K562 (cell line): ENCODE results near the gene ASB6. TPM values are rescaled to one million over a fixed set of nuclear protein-coding genes. Genes with fewer than 3 reads are reported as not detected.

ENCODE experiments used
- ASH1L ChIP-seq: fragments of 450-650 bp; IDR thresholded peaks from 2 replicates; pipeline ENCODE4 v1.6.1; 2018; ENCODE audit warnings: borderline replicate concordance, mild to moderate bottlenecking, low read depth; ENCODE audit not compliant: partially characterized antibody
- ATF2 ChIP-seq: sonication (generic); formaldehyde crosslinking; IDR thresholded peaks from 2 replicates; pipeline ENCODE4 v1.8.1; 2022; ENCODE audit warnings: missing genetic modification reagents
- CCNT2 ChIP-seq: IDR thresholded peaks from 2 replicates; pipeline ENCODE4 v1.6.1; 2011; ENCODE audit warnings: borderline replicate concordance, low read depth, mild to moderate bottlenecking, moderate library complexity, mixed read lengths, low read length; ENCODE audit not compliant: insufficient read length; ENCODE audit errors: extremely low read depth
- COPS2 ChIP-seq: fragments of 450-650 bp; conservative IDR thresholded peaks from 2 replicates; pipeline ENCODE4 v1.6.1; 2016; ENCODE audit warnings: mild to moderate bottlenecking, moderate library complexity
- ELF2 ChIP-seq: fragments of 250-450 bp; sonication (Bioruptor Pico); IDR thresholded peaks from 2 replicates; pipeline ENCODE4 v1.5.0; 2021; ENCODE audit warnings: mild to moderate bottlenecking
- ELF4 ChIP-seq: fragments of 450-650 bp; formaldehyde crosslinking; IDR thresholded peaks from 2 replicates; pipeline ENCODE4 v1.4.0; 2022; ENCODE audit warnings: missing genetic modification characterization
- HIVEP1 ChIP-seq: fragments of 250-450 bp; sonication (Bioruptor Pico); IDR thresholded peaks from 2 replicates; pipeline ENCODE4 v1.4.0; 2020; ENCODE audit warnings: mild to moderate bottlenecking
- HLTF ChIP-seq: fragments of 450-650 bp; IDR thresholded peaks from 2 replicates; pipeline ENCODE4 v1.6.1; 2016
- IFI16 ChIP-seq: fragments of 250-450 bp; sonication (Bioruptor Pico); IDR thresholded peaks from 2 replicates; pipeline ENCODE4 v2.1.2; 2022; ENCODE audit warnings: mild to moderate bottlenecking, inconsistent platforms
- NCOA4 ChIP-seq: fragments of 450-650 bp; IDR thresholded peaks from 2 replicates; pipeline ENCODE4 v1.6.1; 2018; ENCODE audit warnings: mild to moderate bottlenecking; ENCODE audit not compliant: partially characterized antibody
- NR2C2 ChIP-seq, 2 experiments: fragments of 200-800 bp in 1 of 2; sonication (Bioruptor generic) in 1 of 2; sonication (generic) in 1 of 2; formaldehyde crosslinking in 1 of 2; IDR thresholded peaks; 2 replicates each; pipeline versions ENCODE4 v1.6.1 to v1.8.0; 2016 to 2022; ENCODE audit warnings: mild to moderate bottlenecking in 1 of 2, missing compliant biosample characterization in 1 of 2, missing genetic modification characterization in 1 of 2, missing genetic modification reagents in 1 of 2
- NR2F6 ChIP-seq: fragments of 450-650 bp; formaldehyde crosslinking; IDR thresholded peaks from 2 replicates; pipeline ENCODE4 v1.4.0; 2020; ENCODE audit warnings: mild to moderate bottlenecking
- PRMT5 ChIP-seq: sonication (generic); formaldehyde crosslinking; IDR thresholded peaks from 2 replicates; pipeline ENCODE4 v1.5.0; 2020; ENCODE audit warnings: missing genetic modification reagents
- PTTG1 ChIP-seq: fragments of 450-650 bp; IDR thresholded peaks from 2 replicates; pipeline ENCODE4 v1.6.1; 2016; ENCODE audit warnings: low read depth, mild to moderate bottlenecking, missing genetic modification characterization, missing compliant biosample characterization
- RBM22 ChIP-seq: fragments of 200-400 bp; formaldehyde crosslinking; IDR thresholded peaks from 2 replicates; pipeline ENCODE4 v1.6.1; 2018; ENCODE audit warnings: low read length, low read depth; ENCODE audit not compliant: poor library complexity, severe bottlenecking
- ZBTB17 ChIP-seq: fragments of 450-650 bp; formaldehyde crosslinking; IDR thresholded peaks from 2 replicates; pipeline ENCODE4 v1.4.0; 2020; ENCODE audit warnings: mild to moderate bottlenecking
- ZKSCAN1 ChIP-seq: fragments of 150-350 bp; IDR thresholded peaks from 2 replicates; pipeline ENCODE4 v1.6.1; 2016; ENCODE audit warnings: low read depth, low read length
- ZKSCAN3 ChIP-seq: fragments of 250-450 bp; sonication (Bioruptor Pico); IDR thresholded peaks from 2 replicates; pipeline ENCODE4 v1.4.0; 2020
- ZNF146 ChIP-seq: IDR thresholded peaks from one replicate; pipeline ENCODE4 v1.6.1; 2018; ENCODE audit warnings: missing compliant biosample characterization; ENCODE audit not compliant: unreplicated experiment
- ZNF197 ChIP-seq: fragments of 200-800 bp; sonication (Bioruptor generic); IDR thresholded peaks from 2 replicates; pipeline ENCODE4 v1.6.1; 2016; ENCODE audit warnings: low read depth, missing genetic modification characterization, missing compliant biosample characterization
- ZNF436 ChIP-seq: fragments of 250-450, 450-650 bp; sonication (Bioruptor Pico); formaldehyde crosslinking; IDR thresholded peaks from 2 replicates; pipeline ENCODE4 v1.7.0; 2020; ENCODE audit warnings: mild to moderate bottlenecking
- ZNF696 ChIP-seq: fragments of 250-450 bp; sonication (Bioruptor Pico); conservative IDR thresholded peaks from 2 replicates; pipeline ENCODE4 v1.4.0; 2020; ENCODE audit warnings: mild to moderate bottlenecking, moderate library complexity
- ZSCAN29 ChIP-seq: fragments of 450-650 bp; IDR thresholded peaks from 2 replicates; pipeline ENCODE4 v1.6.1; 2017
- polyA plus RNA-seq, 8 experiments: library from polyadenylated mRNA; depleted of rRNA in 4 of 8; stranded (reverse) in 5 of 8; unstranded in 3 of 8; fragments of >200 nt; fragmentation: Nextera tagmentation in 2 of 8; fragmentation: Illumina TruSeq in 1 of 8; extraction: Ambion mirVana in 2 of 8; extraction: Trizol in 1 of 8; gene quantifications; 2 replicates each; pipeline versions ENCODE4 v1.2.1 to v1.2.3, GENCODE V29; 2011 to 2014; ENCODE audit warnings: inconsistent platforms in 1 of 8, missing spikeins in 1 of 8
- total RNA-seq, 7 experiments: library from RNA; depleted of rRNA in 6 of 7; stranded (reverse); fragments of >200 nt in 6 of 7; fragmentation: Illumina TruSeq in 2 of 7; extraction: Trizol in 2 of 7; gene quantifications; 2 replicates each; pipeline versions ENCODE4 v1.2.1 to v1.2.3, GENCODE V29; 2011 to 2021; ENCODE audit warnings: low replicate concordance in 1 of 7
- TF ChIP-seq, protein P1 (sequence below): fragments of 450-650 bp; IDR thresholded peaks from 2 replicates; pipeline ENCODE4 v1.7.0; 2016; ENCODE audit warnings: borderline replicate concordance
- TF ChIP-seq, protein P2 (sequence below): fragments of 450-650 bp; IDR thresholded peaks from 2 replicates; pipeline ENCODE4 v1.6.1; 2016; ENCODE audit warnings: antibody characterized with exemption
- TF ChIP-seq, protein P3 (sequence below): sonication (generic); formaldehyde crosslinking; IDR thresholded peaks from 2 replicates; pipeline ENCODE4 v1.8.0; 2022; ENCODE audit warnings: mild to moderate bottlenecking, missing genetic modification reagents

ASB6 gene
- total and polyA plus RNA-seq, 9 of the 15 experiments (the other 6 are each of a cell fraction or from before 2014, with no cell fraction given) = 0.92 to 17.8 (median 11.3) TPM

DNA sequence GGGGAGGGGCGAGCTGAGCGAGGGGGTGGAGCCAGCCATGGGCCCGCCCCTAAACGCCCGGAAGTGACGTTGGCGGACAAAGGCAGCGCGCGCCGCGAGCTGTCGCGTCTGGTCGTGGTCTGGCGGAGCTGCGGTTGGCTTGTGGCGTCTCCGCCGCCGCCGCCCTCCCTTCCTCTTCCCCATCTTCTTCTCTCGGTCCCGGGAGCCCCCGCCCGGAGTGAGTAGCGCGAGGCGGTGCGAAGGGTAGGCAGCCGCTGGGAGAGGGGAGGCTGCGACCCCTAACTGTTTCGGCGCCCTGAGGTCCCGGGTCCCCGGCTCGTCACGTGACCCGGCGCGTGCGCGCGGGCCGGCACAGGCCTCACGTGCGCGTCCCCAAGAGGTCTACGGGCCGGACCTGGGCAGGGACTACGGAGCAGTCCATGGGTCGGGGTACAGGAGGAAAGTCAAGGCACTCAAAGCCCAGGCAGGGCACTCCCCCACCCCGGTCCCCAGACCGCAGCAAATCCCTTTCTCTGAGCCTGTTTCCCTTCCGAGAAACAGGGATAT is 15.8 kb downstream of the ASB6 start, which contains the start of gene NTMT1 (continued):
- TF ChIP-seq, protein P1, sequence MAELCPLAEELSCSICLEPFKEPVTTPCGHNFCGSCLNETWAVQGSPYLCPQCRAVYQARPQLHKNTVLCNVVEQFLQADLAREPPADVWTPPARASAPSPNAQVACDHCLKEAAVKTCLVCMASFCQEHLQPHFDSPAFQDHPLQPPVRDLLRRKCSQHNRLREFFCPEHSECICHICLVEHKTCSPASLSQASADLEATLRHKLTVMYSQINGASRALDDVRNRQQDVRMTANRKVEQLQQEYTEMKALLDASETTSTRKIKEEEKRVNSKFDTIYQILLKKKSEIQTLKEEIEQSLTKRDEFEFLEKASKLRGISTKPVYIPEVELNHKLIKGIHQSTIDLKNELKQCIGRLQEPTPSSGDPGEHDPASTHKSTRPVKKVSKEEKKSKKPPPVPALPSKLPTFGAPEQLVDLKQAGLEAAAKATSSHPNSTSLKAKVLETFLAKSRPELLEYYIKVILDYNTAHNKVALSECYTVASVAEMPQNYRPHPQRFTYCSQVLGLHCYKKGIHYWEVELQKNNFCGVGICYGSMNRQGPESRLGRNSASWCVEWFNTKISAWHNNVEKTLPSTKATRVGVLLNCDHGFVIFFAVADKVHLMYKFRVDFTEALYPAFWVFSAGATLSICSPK = no peak
- TF ChIP-seq CCNT2 = peak; percentile 44
- TF ChIP-seq ZNF696 = no peak
- TF ChIP-seq, protein P2, sequence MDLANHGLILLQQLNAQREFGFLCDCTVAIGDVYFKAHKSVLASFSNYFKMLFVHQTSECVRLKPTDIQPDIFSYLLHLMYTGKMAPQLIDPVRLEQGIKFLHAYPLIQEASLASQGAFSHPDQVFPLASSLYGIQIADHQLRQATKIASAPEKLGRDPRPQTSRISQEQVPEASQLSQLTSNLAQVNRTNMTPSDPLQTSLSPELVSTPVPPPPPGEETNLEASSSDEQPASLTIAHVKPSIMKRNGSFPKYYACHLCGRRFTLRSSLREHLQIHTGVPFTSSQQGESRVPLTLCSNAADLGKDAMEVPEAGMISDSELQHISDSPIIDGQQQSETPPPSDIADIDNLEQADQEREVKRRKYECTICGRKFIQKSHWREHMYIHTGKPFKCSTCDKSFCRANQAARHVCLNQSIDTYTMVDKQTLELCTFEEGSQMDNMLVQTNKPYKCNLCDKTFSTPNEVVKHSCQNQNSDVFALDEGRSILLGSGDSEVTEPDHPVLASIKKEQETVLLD = no peak
- TF ChIP-seq IFI16 (CRISPR knock-in tag) = no peak
- no peak for TF ChIP-seq PTTG1 (tag)
- TF ChIP-seq NR2C2 (CRISPR knock-in tag; IDR thresholded peaks at IDR 0.05) = no peak
- TF ChIP-seq NR2C2 (tag; IDR thresholded peaks at IDR 0.05) = peak; percentile 57; the same call in 1 of the 2 replicates
- TF ChIP-seq ZNF436 (CRISPR knock-in tag) = no peak
- peak; percentile 68; the same call in 1 of the 2 replicates for TF ChIP-seq HIVEP1 (CRISPR knock-in tag)
- TF ChIP-seq ZNF197 = no peak
- TF ChIP-seq, protein P3, sequence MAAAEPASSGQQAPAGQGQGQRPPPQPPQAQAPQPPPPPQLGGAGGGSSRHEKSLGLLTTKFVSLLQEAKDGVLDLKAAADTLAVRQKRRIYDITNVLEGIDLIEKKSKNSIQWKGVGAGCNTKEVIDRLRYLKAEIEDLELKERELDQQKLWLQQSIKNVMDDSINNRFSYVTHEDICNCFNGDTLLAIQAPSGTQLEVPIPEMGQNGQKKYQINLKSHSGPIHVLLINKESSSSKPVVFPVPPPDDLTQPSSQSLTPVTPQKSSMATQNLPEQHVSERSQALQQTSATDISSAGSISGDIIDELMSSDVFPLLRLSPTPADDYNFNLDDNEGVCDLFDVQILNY = no peak
- no peak for TF ChIP-seq COPS2
- no peak for TF ChIP-seq PRMT5 (CRISPR knock-in tag)
- no peak for TF ChIP-seq ELF4
- no peak for TF ChIP-seq ELF2 (CRISPR knock-in tag)
- no peak for TF ChIP-seq NR2F6 (CRISPR knock-in tag)
- no peak for TF ChIP-seq ZNF146 (CRISPR knock-in tag)
- TF ChIP-seq HLTF = no peak
- TF ChIP-seq ZSCAN29 = 0 out of 2 replicates have a peak, but pooled peaks have one; percentile 54
- TF ChIP-seq ZKSCAN1 = no peak
- TF ChIP-seq ZKSCAN3 (CRISPR knock-in tag) = no peak
- no peak for TF ChIP-seq ASH1L
- no peak for TF ChIP-seq ATF2 (CRISPR knock-in tag)
- TF ChIP-seq ZBTB17 (CRISPR knock-in tag) = peak; percentile 57; the same call in 1 of the 2 replicates
- no peak for TF ChIP-seq NCOA4
- peak; percentile 27 for TF ChIP-seq RBM22
